ENCODE results near the gene CTNNA1.

- TF ChIP-seq CTCF (IDR thresholded peaks at IDR 0.05), result no peak
- TF ChIP-seq POLR2A (IDR thresholded peaks at IDR 0.05), result no peak
These were observed 176.3 kb downstream of the CTNNA1 start for GRCh38 chr5:138929571-138929955.

All from body of pancreas (tissue), 4 donors.